GM21515 (cell line): ENCODE measurements around the gene WNT2B.

Experiments used
- ATAC-seq: cut with Tn5 transposase; IDR thresholded peaks from one replicate; pipeline ENCODE4 v1.9.1; 2021; ENCODE audit not compliant: unreplicated experiment

Gene WNT2B

GRCh38 chr1:112504661-112505399 lies 3.9 kb upstream of the WNT2B start:
- no peak for ATAC-seq

- ATAC-seq, result no peak
These were observed 3.4 kb upstream of the WNT2B start for GRCh38 chr1:112505400-112505785.

- no peak for ATAC-seq
These were observed 2.9 kb upstream of the WNT2B start for GRCh38 chr1:112505878-112506277.

GRCh38 chr1:112506306-112506705 lies 2.5 kb upstream of the WNT2B start:
- ATAC-seq, result no peak

GRCh38 chr1:112506731-112507130 lies 2.0 kb upstream of the WNT2B start:
- no peak for ATAC-seq

GRCh38 chr1:112507336-112507735 lies 1.4 kb upstream of the WNT2B start:
- ATAC-seq, result no peak

GRCh38 chr1:112507921-112508277 lies 866 bp upstream of the WNT2B start:
- no peak for ATAC-seq

- no peak for ATAC-seq
These were observed 367 bp downstream of the WNT2B start for GRCh38 chr1:112509005-112509659.

GRCh38 chr1:112509660-112510178 lies 954 bp downstream of the WNT2B start:
- no peak for ATAC-seq

GRCh38 chr1:112510340-112510739 lies 1.6 kb downstream of the WNT2B start:
- ATAC-seq, result no peak

- no peak for ATAC-seq
These were observed 3.1 kb downstream of the WNT2B start for GRCh38 chr1:112511897-112512296.

GRCh38 chr1:112513112-112513870 lies 4.5 kb downstream of the WNT2B start:
- no peak for ATAC-seq

GRCh38 chr1:112514901-112515300 lies 6.1 kb downstream of the WNT2B start:
- ATAC-seq, result no peak

- no peak for ATAC-seq
These were observed 6.7 kb downstream of the WNT2B start for GRCh38 chr1:112515311-112516009.

- ATAC-seq, result no peak
These were observed 7.4 kb downstream of the WNT2B start for GRCh38 chr1:112516141-112516540.

- ATAC-seq, result no peak
These were observed 8.5 kb downstream of the WNT2B start for GRCh38 chr1:112517231-112517630.

GRCh38 chr1:112517646-112518045 lies 8.9 kb downstream of the WNT2B start:
- no peak for ATAC-seq

GRCh38 chr1:112518186-112518585 lies 9.4 kb downstream of the WNT2B start:
- no peak for ATAC-seq

- no peak for ATAC-seq
These were observed 11.4 kb downstream of the WNT2B start for GRCh38 chr1:112520166-112520565.

- no peak for ATAC-seq
These were observed 13.9 kb downstream of the WNT2B start for GRCh38 chr1:112522621-112523020.

- ATAC-seq, result no peak
These were observed 15.5 kb downstream of the WNT2B start for GRCh38 chr1:112524251-112524650.
